NCI-H524 treated with DMSO at 0.1 percent for 48 hours (cell line): ENCODE data around the gene AIDA.
"Not testable (repeated sequence)": the region's sequence is repeated elsewhere in the genome, so short reads cannot be mapped to it uniquely, and the experiment has no call there.

Experiments used
- DNase-seq: peaks from one replicate; lab custom pipeline; 2025; lab: John Stamatoyannopoulos, UW

Gene AIDA

GRCh38 chr1:222713091-222713961 is 1.0 kb upstream of the AIDA start:
- DNase-seq, result peak; percentile 65

- DNase-seq, result peak; percentile 7
Observed at GRCh38 chr1:222711319-222712252, 705 bp downstream of the AIDA start.

- no peak for DNase-seq
Observed at GRCh38 chr1:222709700-222710153, 2.6 kb downstream of the AIDA start.

- no peak for DNase-seq
Observed at GRCh38 chr1:222706815-222707214, 5.5 kb downstream of the AIDA start.

GRCh38 chr1:222704260-222704659 is 8.0 kb downstream of the AIDA start:
- no peak for DNase-seq

- DNase-seq, result no peak
Observed at GRCh38 chr1:222702210-222702609, 10.1 kb downstream of the AIDA start.

GRCh38 chr1:222697826-222698225 is 14.5 kb downstream of the AIDA start:
- no peak for DNase-seq

GRCh38 chr1:222697203-222697602 is 15.1 kb downstream of the AIDA start:
- no peak for DNase-seq

- DNase-seq, result no peak
Observed at GRCh38 chr1:222696741-222697140, 15.6 kb downstream of the AIDA start.

- DNase-seq, result no peak
Observed at GRCh38 chr1:222694927-222695326, 17.4 kb downstream of the AIDA start.

GRCh38 chr1:222691016-222691415 is 21.3 kb downstream of the AIDA start:
- DNase-seq, result no peak

GRCh38 chr1:222680080-222680479 is 32.2 kb downstream of the AIDA start:
- no peak for DNase-seq

- no peak for DNase-seq
Observed at GRCh38 chr1:222670110-222670509, 42.2 kb downstream of the AIDA start.

GRCh38 chr1:222669107-222669506 is 43.2 kb downstream of the AIDA start:
- DNase-seq, result not testable (repeated sequence)

- DNase-seq, result not testable (repeated sequence)
Observed at GRCh38 chr1:222668184-222668583, 44.1 kb downstream of the AIDA start.

GRCh38 chr1:222665964-222666363 is 46.3 kb downstream of the AIDA start:
- no peak for DNase-seq

GRCh38 chr1:222663431-222663934 is 48.8 kb downstream of the AIDA start:
- DNase-seq, result no peak

GRCh38 chr1:222657899-222658298 is 54.4 kb downstream of the AIDA start:
- no peak for DNase-seq

- DNase-seq, result no peak
Observed at GRCh38 chr1:222656391-222657155, 55.7 kb downstream of the AIDA start.

- no peak for DNase-seq
Observed at GRCh38 chr1:222654849-222655248, 57.4 kb downstream of the AIDA start.

- no peak for DNase-seq
Observed at GRCh38 chr1:222653178-222653827, 59.0 kb downstream of the AIDA start.
